ENCODE data around the gene NDST1.

NDST1 gene

DNA sequence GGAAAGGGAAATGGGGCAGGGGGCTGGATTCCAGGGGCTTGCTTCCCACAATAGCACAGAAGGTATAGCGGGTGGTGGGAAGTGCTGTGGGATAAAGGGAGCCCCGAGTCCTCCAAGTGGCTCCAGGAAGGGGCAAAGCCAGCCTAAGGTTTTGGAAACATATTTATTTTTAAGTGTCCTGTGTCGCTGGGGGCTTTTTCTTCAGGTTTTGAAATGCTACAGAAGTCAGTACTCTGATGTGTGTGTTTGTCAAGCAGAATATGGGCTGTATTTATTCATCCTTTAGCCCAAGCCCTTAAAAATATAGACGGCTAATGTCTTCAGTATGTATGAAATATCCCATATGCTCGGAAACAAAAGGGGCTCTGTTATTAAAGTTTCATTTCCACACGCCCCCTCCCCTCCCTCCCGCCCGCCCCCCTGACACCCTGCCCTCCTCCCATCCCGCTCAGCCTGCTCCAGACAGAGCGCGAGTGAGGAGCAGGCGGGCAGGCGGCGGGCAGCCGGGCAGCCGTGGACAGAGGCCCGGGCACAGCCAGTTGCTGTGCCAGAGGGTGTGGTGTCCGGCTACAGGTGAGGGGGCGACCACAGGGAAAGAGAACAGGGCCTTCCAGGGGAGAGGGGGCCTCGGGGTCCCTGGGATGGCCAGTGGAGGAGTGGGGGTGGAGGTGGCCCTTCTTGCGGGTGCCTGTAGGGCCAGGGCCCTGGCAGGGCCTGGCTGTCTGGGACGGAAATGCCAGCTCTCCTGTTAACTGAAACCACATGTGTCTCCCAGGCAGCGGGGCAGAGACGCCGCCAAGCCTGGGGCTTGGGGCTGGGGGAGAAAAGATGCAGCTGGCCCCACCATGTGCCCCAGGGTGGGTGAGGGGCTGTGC is 92.9 kb downstream of the NDST1 start:
- TF ChIP-seq, protein P1, sequence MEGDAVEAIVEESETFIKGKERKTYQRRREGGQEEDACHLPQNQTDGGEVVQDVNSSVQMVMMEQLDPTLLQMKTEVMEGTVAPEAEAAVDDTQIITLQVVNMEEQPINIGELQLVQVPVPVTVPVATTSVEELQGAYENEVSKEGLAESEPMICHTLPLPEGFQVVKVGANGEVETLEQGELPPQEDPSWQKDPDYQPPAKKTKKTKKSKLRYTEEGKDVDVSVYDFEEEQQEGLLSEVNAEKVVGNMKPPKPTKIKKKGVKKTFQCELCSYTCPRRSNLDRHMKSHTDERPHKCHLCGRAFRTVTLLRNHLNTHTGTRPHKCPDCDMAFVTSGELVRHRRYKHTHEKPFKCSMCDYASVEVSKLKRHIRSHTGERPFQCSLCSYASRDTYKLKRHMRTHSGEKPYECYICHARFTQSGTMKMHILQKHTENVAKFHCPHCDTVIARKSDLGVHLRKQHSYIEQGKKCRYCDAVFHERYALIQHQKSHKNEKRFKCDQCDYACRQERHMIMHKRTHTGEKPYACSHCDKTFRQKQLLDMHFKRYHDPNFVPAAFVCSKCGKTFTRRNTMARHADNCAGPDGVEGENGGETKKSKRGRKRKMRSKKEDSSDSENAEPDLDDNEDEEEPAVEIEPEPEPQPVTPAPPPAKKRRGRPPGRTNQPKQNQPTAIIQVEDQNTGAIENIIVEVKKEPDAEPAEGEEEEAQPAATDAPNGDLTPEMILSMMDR (IDR thresholded peaks at IDR 0.05; ENCODE audit: low read depth, low read length, missing control alignments) = no peak
- H3K4me3 ChIP-seq (replicated peaks; ENCODE audit: low read depth, low read length) = no peak overlapping the region
- DNase-seq (ENCODE audit: extremely low read depth, low read depth) = no peak

DNA sequence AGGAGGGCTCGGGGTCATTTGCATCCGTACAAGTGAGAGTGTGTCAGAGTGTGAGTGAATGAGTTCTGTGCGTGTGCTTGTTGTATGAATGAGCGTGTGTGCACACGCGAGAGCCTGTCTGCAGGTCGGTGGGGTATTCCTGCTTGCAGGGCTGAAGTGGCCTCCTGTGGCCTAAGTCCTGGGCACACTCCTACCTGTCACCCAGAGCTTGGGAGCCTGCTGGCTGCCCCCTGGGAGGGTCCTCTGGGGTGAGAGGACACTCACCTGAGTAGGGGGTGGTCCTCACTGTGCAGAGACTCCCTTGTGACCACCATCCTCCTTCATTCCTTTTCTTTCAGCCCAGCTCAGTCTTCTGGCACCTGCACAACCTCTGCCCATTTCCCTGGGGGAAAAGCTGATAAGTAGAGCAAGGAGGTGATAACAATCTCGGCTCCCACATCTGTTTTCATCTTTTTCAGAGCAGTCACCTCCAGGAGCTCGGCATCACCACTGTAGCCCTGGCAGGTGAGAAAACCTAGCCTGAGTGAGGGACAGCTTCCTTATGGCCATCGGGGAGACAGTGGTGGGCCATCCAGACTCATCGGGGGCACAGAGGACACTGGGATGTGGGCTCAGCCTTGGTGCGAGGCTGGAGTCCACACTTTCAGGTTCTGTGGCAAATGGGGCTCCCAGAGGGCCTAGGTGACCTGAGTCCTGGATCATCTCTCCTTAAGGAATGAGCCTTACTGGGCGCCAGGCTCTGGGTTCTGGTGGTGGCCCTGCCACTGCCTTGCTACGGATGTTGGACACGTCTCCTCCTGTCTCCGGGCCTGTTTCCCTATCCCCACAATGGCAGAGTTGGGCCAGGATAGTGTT is 93.8 kb downstream of the NDST1 start:
- no peak for DNase-seq (ENCODE audit: extremely low read depth, low read depth)
- TF ChIP-seq, protein P1 (IDR thresholded peaks at IDR 0.05; ENCODE audit: low read depth, low read length, missing control alignments) = no peak
- no peak overlapping the region for H3K4me3 ChIP-seq (replicated peaks; ENCODE audit: low read depth, low read length)

DNA sequence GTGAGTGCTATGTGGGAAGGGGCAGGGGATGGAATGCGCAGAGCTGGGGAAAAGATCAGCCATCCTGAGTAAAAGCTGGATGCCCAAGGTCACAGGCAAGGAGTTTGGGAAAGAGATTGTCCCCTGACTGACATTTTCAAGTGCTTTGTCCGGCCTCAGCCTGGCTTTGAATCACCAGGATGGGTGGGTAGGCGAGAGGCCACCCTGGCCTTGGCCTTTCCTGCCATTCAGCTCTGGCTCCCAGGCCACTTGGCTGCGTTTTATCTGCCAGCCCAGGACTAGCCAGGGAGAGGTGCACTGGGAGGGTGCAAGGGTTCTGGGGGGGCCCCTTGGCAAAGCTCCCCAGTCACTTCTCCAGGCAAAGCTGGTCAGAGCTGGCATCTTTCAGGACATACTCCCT is 95.1 kb downstream of the NDST1 start:
- no peak for DNase-seq (ENCODE audit: extremely low read depth, low read depth)
- no peak overlapping the region for H3K4me3 ChIP-seq (replicated peaks; ENCODE audit: low read depth, low read length)
- TF ChIP-seq, protein P1 (IDR thresholded peaks at IDR 0.05; ENCODE audit: low read depth, low read length, missing control alignments) = no peak

DNA sequence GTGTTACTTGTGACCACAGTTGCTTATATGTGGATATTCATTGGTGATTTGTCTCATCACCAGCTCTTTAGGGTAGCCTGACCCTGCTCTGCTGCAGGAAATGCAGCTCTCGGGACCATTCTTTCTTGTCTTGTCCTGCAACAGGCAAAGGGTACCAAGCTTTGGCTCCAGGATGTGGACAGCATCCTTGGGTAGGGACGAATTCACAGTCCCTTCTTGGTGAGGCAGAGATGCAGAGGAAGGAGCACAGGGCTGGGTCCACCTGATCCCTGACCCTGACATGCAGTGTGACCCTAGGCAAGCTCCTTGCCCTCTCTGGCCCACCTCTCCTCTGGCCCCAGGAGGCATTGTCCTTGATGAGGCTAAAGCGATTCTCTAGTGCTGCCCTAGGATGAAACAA is 95.6 kb downstream of the NDST1 start:
- TF ChIP-seq, protein P1 (IDR thresholded peaks at IDR 0.05; ENCODE audit: low read depth, low read length, missing control alignments) = no peak
- DNase-seq (ENCODE audit: extremely low read depth, low read depth) = no peak
- no peak overlapping the region for H3K4me3 ChIP-seq (replicated peaks; ENCODE audit: low read depth, low read length)

DNA sequence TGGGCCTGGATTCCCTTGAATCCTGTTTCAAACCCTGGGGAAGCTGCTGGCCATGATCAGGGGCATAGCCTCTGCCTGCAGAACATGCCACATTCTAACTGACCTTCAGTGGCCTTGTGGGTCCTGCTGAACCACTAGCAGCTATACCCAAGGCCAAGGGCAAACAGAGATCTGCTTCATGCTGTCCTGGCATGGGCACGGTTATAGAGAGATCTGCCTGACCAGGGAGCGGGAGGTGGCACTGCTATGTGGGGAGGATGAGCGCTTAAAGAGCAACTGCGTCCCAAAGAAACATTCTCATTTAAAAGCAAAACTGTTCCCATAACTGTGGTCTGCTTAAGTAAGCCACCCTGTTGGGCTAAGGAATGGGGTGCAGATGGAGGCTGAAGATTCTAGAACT is 96.1 kb downstream of the NDST1 start:
- H3K4me3 ChIP-seq (replicated peaks; ENCODE audit: low read depth, low read length) = no peak overlapping the region
- TF ChIP-seq, protein P1 (IDR thresholded peaks at IDR 0.05; ENCODE audit: low read depth, low read length, missing control alignments) = no peak
- DNase-seq (ENCODE audit: extremely low read depth, low read depth) = no peak

DNA sequence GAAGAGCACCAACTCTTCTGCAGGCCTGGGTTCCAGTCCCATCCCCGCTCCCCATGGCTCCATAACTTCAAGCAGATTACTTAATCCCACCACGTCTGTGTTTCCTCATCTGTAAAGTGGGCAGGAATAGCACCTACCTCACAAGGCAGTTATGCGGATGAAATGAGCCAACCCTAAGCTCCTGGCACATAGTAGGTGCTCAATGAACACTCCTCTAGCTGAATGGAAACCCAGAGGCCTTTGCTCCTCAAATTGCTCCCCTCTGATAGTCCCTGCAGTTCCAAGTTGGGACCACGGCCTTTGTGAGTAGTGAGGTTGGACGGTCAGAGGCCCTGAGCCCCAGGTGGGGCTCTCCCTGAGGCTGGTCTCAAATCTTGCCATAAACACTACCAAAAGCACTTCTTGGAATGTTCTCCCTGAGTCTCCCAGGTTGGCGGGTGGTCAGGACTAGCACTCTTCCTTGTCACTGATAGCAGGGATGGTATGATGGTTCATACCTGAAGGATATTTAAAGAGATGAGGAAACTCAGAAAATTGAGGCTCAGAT is 97.0 kb downstream of the NDST1 start:
- H3K4me3 ChIP-seq (replicated peaks; ENCODE audit: low read depth, low read length) = no peak overlapping the region
- DNase-seq (ENCODE audit: extremely low read depth, low read depth) = no peak
- TF ChIP-seq, protein P1 (IDR thresholded peaks at IDR 0.05; ENCODE audit: low read depth, low read length, missing control alignments) = no peak
